Uterus (tissue), 4 donors: ENCODE results near the gene SLC38A8. TPM values are rescaled to one million over a fixed set of nuclear protein-coding genes. Genes with fewer than 3 reads are reported as not detected.

Experiments
- DNase-seq, 2 donors: peaks; one replicate each; pipeline ENCODE4 v3.0.0-alpha.2; 2019 to 2020
- H3K27ac ChIP-seq, 2 donors: fragments of 200-600 bp; sonication (generic); 1 replicate in 1 of 2; 2 replicates in 1 of 2; pipeline ENCODE4 v1.5.1; 2016 to 2018
- H3K27me3 ChIP-seq, 2 donors: fragments of 200-600 bp; sonication (generic); one replicate each; pipeline ENCODE4 v1.5.1; 2018 to 2019; ENCODE audit warnings: control low read depth in 1 of 2
- H3K36me3 ChIP-seq, 2 donors: fragments of 200-600 bp; sonication (generic); one replicate each; pipeline ENCODE4 v1.5.1; 2019; ENCODE audit warnings: control low read depth in 1 of 2
- H3K4me1 ChIP-seq, 2 donors: fragments of 200-600 bp; sonication (generic); one replicate each; pipeline ENCODE4 v1.5.1; 2018 to 2019; ENCODE audit warnings: control low read depth in 1 of 2
- H3K4me3 ChIP-seq, 2 donors: fragments of 200-600 bp; sonication (generic); 1 replicate in 1 of 2; 2 replicates in 1 of 2; pipeline ENCODE4 v1.5.1; 2018 to 2019; ENCODE audit warnings: mild to moderate bottlenecking in 1 of 2
- H3K9me3 ChIP-seq, 2 donors: fragments of 200-600 bp; sonication (generic); one replicate each; pipeline ENCODE4 v1.5.1; 2019; ENCODE audit warnings: control low read depth in 1 of 2
- CTCF ChIP-seq, 4 experiments: fragments of 200-600 bp in 2 of 4; fragments of 450-650 bp in 2 of 4; sonication (generic) in 2 of 4; IDR thresholded peaks; one replicate each; pipeline ENCODE4 v1.5.1; 2016 to 2019; ENCODE audit warnings: antibody characterized with exemption in 4 of 4, mild to moderate bottlenecking in 2 of 4, moderate library complexity in 1 of 4
- POLR2A ChIP-seq, 2 donors: fragments of 450-650 bp; IDR thresholded peaks; one replicate each; pipeline ENCODE4 v1.6.1; 2016; ENCODE audit warnings: antibody characterized with exemption in 2 of 2, mild to moderate bottlenecking in 1 of 2, moderate library complexity in 1 of 2
- intact Hi-C: fragments of 100-400 bp; cut with DNase I; formaldehyde crosslinking; loops from one replicate; pipeline ENCODE4 v1.15.1; 2023; ENCODE audit warnings: low total_unique reads
- total RNA-seq, 4 donors: library from RNA; depleted of rRNA in 3 of 4; stranded (reverse); fragments of >200 nt in 3 of 4; gene quantifications; one replicate each; pipeline versions ENCODE4 v1.1.0 to v1.2.4, GENCODE V29; 2014 to 2023
- donor health status: DM: yes; HTN: yes; CAD: no.

SLC38A8 gene
- total RNA-seq, 4 donors from 2014 or later = 1.3 TPM; not detected in 3

GRCh38 chr16:84024854-84025253, 17.7 kb downstream of the SLC38A8 start:
- H3K9me3 ChIP-seq = no peaks in the 10 kb centered on the region
- no peaks in the 10 kb centered on the region for H3K36me3 ChIP-seq
- no peak for DNase-seq
- H3K4me3 ChIP-seq = no peak overlapping the region
- no peak for TF ChIP-seq POLR2A (IDR thresholded peaks at IDR 0.05)
- TF ChIP-seq CTCF (IDR thresholded peaks at IDR 0.05) = no peak
- H3K4me1 ChIP-seq = no peaks in the 10 kb centered on the region
- no peak overlapping the region for H3K27ac ChIP-seq
- no peaks in the 10 kb centered on the region for H3K27me3 ChIP-seq
- intact Hi-C loops = no loop called here

GRCh38 chr16:84022644-84023043, 20.0 kb downstream of the SLC38A8 start:
- Histone ChIP-seq H3K27ac (no peak overlapping the region), H3K9me3 (no peaks in the 10 kb centered on the region), H3K36me3 (no peaks in the 10 kb centered on the region), H3K4me3 (no peak overlapping the region), H3K27me3 (no peaks in the 10 kb centered on the region), H3K4me1 (no peaks in the 10 kb centered on the region)
- TF ChIP-seq CTCF (IDR thresholded peaks at IDR 0.05) = no peak
- no peak for TF ChIP-seq POLR2A (IDR thresholded peaks at IDR 0.05)
- intact Hi-C loops = no loop called here
- DNase-seq = no peak

DNA sequence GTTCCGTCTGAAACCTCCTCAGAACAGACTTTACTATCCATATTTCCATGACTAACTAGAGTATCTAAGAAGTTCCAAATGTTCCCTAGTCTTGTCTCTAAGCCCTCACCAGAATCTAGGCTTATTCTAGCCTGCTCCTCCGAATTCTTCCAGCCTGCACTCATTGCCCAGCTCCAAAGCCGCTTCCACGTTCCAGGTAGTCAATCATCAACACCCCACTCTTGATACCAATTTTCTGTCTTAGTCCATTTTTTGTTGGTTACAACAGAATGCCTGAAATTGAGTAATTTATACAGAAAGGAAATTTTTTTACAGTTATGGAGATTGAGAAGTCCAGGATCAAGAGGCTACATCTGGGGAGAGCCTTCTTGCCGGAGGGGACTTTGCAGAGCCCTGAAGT, 21.1 kb downstream of the SLC38A8 start:
- Histone ChIP-seq H3K27ac (no peak overlapping the region), H3K4me1 (no peaks in the 10 kb centered on the region), H3K9me3 (no peaks in the 10 kb centered on the region), H3K36me3 (no peaks in the 10 kb centered on the region), H3K4me3 (no peak overlapping the region), H3K27me3 (no peaks in the 10 kb centered on the region)
- intact Hi-C loops = no loop called here
- TF ChIP-seq CTCF (IDR thresholded peaks at IDR 0.05) = no peak
- TF ChIP-seq POLR2A (IDR thresholded peaks at IDR 0.05) = no peak
- no peak for DNase-seq

GRCh38 chr16:84020353-84020752, 22.2 kb downstream of the SLC38A8 start:
- Histone ChIP-seq H3K4me1 (no peaks in the 10 kb centered on the region), H3K4me3 (no peak overlapping the region), H3K27me3 (no peaks in the 10 kb centered on the region), H3K36me3 (no peaks in the 10 kb centered on the region), H3K9me3 (no peaks in the 10 kb centered on the region), H3K27ac (no peak overlapping the region)
- intact Hi-C loops = no loop called here
- no peak for DNase-seq
- TF ChIP-seq POLR2A (IDR thresholded peaks at IDR 0.05) (no peak), CTCF (IDR thresholded peaks at IDR 0.05) (no peak)

DNA sequence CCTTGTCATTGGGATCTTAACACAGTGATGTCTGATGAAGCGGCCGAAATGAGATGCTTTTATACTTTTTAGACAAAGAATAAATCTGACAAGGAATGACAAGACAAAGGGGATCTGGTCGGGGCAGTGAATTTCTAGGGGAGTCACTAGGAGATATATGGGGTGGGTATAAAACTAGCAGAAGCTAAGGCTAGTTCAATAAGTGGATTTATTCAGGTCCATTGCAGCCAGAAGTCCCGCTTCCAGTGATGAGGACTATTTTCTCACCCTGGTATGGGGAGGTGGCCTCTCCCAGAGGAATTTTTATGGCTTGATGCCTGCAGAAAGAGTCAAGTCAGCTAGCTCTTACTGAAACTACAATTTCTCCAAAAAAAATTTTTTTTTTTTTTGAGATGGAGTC, 23.9 kb downstream of the SLC38A8 start:
- no peaks in the 10 kb centered on the region for H3K36me3 ChIP-seq
- intact Hi-C loops = no loop called here

More for the DNA sequence above, 23.9 kb downstream of the SLC38A8 start:
- Histone ChIP-seq H3K4me3 (no peak overlapping the region), H3K4me1 (no peaks in the 10 kb centered on the region), H3K9me3 (no peaks in the 10 kb centered on the region), H3K27me3 (no peaks in the 10 kb centered on the region), H3K27ac (no peak overlapping the region)
- DNase-seq = no peak
- TF ChIP-seq POLR2A (IDR thresholded peaks at IDR 0.05) = no peak
- TF ChIP-seq CTCF (IDR thresholded peaks at IDR 0.05) = no peak
